ENCODE results near the gene CTIF.

GRCh38 chr18:48882379-48882778, 343.5 kb downstream of the CTIF start:
- no peak for TF ChIP-seq EZH2 (IDR thresholded peaks at IDR 0.05; ENCODE audit: low read depth, unreplicated experiment)
- no peak for TF ChIP-seq JUNB (IDR thresholded peaks at IDR 0.05; ENCODE audit: unreplicated experiment)
- TF ChIP-seq CTCF (conservative IDR thresholded peaks at IDR 0.05; ENCODE audit: low read depth in 2 of 2) = no peak
- TF ChIP-seq POLR2AphosphoS5 (IDR thresholded peaks at IDR 0.05; ENCODE audit: low read depth) = no peak
- TF ChIP-seq STAT1 (IDR thresholded peaks at IDR 0.05; ENCODE audit: unreplicated experiment) = no peak
